NCI-H510A treated with DMSO at 0.1 percent for 48 hours (cell line): ENCODE measurements around the gene TUBB2B.
A peak's percentile ranks its signal among the peaks of the same experiment; 100 is the strongest.
"Not testable (repeated sequence)": the region's sequence is repeated elsewhere in the genome, so short reads cannot be mapped to it uniquely, and the experiment has no call there.

Source experiments
- DNase-seq: peaks from one replicate; lab custom pipeline; 2025; lab: John Stamatoyannopoulos, UW

TUBB2B gene

DNA sequence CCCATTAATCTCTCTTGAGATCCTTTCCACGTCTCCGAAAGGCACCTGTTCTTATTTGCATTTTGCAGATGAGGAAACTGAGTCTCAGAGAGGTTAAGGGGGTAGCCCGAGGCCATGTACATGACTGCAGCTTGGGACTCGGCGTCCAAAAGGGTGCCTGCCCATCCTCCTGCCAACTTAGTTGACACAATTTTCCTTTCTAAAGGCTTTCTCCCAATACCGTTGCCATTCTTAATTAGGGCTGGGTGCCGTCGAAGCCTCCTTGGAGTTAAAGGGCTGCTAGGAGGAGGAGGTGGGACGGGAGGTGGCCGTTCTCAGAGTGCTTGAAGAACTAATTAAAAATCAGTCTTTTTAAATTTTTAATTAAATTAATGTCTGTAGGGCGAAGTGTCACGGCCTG lies 30.7 kb upstream of the TUBB2B start:
- no peak for DNase-seq

GRCh38 chr6:3253597-3253961 lies 26.1 kb upstream of the TUBB2B start:
- no peak for DNase-seq

GRCh38 chr6:3252861-3253596 lies 25.6 kb upstream of the TUBB2B start:
- DNase-seq: no peak

DNA sequence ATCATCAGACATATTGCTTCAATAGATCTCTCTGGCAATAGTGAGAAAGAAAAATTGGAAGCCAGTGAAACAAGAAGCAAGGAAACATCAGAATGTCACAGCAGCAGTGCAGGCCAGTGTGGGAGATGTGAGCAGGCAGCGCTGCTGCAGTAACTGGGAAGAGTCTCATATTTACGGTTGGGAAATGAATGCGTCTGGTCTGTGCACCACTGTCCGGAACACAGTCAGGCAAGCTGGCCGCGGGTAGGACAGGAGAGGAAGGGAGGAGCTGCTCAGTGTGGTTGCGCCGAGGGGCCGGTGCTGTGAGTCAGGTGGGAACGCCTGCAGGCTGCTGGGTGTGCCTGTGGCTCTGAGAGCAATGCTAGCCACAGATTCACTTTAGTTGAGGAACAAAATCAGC lies 24.9 kb upstream of the TUBB2B start:
- DNase-seq: no peak

GRCh38 chr6:3251462-3252314 lies 24.2 kb upstream of the TUBB2B start:
- peak; percentile 72 for DNase-seq

DNA sequence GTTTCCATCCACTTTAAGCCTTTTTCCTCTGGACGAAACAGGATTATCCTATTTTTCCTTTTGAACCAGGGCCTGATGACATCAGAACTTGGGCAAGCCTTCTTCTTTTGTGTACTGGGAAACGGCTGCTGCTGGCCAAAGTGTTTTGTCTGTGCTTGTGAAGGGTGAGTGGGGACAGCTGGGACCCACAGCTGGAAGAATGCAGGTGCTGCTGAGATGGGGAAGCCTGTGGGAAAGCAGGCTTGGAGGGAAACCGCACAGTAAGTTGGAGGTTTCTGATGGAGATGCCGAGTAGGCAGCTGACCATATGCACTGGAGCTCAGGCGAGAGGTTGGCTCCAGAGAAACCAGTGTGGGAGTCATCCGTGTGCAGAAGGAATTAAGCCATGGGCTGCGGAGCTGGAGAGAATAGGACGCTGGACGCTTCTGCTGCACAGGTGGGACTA lies 22.8 kb upstream of the TUBB2B start:
- no peak for DNase-seq

GRCh38 chr6:3249821-3250220 lies 22.4 kb upstream of the TUBB2B start:
- DNase-seq: no peak

DNA sequence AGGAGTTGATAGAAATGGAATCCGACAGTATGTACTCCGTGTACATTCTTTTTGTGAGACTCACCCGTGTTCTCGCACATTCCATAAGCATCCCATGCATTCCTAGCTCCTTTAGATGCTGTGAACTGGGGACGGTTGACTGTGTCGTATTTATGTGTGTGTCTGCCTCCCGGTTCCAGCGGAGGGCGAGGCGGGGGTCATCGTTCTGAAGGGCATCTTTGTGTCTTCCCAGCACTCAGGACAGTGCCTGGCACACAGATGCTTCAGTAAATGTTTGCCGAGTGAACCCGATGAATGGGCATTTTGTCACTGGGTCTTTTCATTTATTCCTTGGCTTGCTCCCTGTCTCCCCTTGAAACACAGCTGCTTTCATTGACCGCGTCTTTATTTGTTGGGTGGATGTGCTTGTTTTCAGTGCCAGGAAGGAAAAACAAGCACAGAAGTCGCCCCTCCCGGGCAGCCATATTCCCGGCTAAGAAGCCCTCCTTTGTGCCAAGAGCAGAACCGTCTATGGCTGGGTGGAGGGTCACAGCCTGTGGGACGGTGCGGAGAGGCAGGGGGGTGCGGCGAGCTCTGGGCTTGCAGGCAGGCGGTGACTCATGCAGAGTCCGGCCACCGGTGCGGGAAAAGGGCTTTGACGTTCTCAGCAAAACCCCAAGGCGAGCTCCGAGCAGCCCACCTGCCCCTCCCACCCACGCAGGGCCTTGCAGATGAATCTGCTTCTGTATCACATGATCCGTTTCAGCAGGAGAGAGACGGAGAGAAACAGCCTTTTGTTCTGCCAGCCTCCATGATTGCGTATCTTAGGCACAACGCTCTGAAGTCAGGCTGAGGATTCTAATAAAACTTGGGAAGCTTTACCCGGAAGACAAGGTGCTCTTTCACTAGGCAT lies 20.0 kb upstream of the TUBB2B start:
- no peak for DNase-seq

GRCh38 chr6:3245216-3245615 lies 17.8 kb upstream of the TUBB2B start:
- DNase-seq: no peak

DNA sequence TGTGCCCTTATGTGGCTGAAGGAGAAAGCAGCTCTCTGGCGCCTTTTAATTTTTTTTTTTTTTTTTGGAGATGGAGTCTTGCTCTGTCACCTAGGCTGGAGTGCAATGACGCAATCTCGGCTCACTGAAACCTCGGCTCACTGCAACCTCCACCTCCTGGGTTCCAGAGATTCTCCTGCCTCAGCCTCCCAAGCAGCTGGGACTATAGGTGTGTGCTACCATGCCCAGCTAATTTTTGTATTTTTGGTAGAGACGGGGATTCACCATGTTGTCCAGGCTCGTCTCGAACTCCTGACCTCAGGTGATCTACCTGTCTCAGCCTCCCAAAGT lies 17.3 kb upstream of the TUBB2B start:
- not testable (repeated sequence) for DNase-seq

DNA sequence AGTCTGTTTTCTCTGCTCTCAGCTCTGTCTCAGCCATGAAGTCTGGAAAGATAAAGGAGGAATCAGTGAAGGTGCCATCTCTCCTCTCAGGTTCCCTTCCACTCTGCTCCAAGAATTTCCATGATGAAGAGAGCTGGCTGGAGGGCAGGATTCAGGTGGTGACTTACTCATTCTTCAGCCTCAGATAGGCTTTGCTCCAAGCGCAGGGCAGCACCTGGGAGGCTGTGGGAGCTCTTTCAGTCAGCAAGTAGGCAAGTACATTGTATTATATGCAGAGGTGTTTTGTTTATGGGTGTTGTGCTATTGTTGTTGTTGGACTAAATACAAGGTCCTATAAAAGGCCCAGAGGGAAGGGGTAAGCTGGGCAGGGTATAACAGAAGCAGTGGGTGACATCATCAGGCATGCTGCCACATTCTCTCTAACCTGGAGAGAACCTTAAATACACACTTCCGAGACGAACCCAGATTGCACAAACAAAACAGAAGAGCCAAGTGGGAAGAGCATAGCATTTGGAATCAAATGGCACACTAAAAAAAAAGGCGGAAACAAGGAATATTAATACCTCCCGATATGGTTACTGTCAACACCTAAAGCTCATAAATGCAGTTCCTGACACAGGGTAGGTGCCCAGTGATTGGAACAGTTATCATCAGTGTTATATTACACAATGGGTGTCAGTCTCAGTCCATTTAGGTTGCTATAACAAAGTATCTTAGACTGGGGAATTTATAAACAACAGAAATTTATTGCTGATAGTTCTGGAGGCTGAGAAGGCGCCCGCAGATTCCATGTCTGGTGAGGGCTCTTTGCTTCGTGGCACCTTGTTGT lies 16.8 kb upstream of the TUBB2B start:
- DNase-seq: no peak

DNA sequence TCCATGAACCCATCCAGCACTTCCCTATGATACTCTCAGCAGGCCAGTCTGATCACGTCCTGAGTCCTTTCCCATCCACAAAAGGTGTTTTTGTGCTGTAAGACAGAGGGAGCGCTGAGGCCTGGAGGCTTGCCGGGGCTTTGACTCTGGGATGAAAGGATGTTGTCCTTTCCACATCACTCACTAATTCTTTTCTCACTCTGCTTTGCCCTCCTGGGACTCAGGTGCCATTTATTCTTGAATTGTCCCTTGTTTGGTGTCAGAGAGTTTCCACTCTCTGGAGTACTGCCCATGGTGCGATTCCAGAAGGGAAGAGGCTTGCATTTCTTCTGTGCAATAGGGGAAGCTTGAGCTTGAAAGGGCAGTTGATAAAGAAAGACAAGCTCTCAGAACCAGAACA lies 15.3 kb upstream of the TUBB2B start:
- DNase-seq: no peak

DNA sequence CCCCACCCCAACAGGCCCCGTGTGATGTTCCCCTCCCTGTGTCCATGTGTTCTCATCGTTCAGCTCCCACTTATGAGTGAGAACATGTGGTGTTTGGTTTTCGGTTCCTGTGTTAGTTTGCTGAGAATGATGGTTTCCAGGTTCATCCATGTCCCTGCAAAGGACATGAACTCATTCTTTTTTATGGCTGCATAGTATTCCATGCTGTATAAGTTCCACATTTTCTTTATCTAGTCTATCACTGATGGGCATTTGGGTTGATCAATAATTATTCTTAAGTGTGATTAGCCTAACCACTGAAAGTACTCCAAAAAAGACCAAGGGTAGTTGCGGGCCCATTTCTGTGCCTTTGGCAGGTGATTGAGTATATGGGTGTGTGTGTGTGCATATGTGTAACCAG lies 14.3 kb upstream of the TUBB2B start:
- DNase-seq: not testable (repeated sequence)

DNA sequence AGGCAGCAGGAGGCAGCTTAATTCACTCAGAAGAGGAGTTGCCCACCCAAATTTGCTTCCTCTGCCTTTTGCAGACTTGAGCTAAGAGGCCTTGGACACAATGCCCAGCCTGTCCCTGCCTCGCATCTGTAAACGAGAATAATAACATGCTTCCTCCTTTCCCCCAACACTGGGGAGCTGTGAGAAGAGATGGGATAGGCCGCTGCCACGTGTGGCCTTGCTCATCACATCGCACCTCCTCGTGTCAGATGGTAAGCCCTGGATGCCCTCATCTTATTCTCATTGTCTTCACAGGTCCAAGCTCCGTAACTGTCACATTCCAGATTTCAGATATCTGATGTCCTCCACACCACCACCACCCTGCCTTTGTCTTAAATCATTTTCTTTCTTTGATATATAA lies 13.1 kb upstream of the TUBB2B start:
- DNase-seq: no peak

- DNase-seq: no peak
Observed at GRCh38 chr6:3239110-3239830, 11.8 kb upstream of the TUBB2B start.

GRCh38 chr6:3237761-3238662 lies 10.6 kb upstream of the TUBB2B start:
- DNase-seq: no peak

DNA sequence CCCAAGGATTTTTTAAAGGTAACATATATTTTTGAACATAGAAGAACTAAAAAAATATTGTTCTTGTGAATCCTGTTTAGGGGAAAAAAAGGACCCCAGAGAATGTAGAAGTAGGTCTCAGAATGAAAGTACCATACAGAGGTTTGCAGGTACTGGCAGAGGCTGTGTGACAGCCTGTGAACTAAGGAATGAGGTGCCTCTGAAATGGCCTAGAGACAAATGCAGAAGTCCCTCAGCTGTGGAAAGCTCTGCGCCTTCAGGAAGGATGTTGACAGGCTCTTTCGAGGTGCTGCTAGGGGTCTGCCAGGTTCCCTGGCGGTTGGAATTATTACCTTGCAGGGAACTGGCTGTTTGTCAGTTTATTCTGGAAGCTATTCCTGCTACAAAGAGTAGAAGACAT lies 8.6 kb upstream of the TUBB2B start:
- DNase-seq: no peak

DNA sequence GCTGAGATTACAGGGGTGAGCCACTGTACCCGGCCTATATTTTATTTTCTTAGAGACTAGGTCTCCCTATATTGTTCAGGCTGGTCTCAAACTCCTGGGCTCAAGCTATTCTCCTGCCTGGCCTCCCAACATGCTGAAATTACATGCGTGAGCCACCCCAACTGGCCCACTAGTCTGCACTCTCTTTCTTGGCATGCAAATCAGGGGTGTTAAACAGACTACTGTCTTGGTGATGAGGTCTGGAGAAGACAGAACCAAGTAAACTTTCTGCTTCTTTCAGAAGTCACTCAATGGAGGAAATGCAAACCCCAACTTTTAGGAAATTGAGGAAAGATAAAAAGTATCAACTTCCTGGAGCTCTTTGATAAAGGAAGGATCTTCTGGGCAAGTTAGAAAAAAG lies 8.0 kb upstream of the TUBB2B start:
- DNase-seq: no peak

GRCh38 chr6:3233904-3234303 lies 6.5 kb upstream of the TUBB2B start:
- no peak for DNase-seq

DNA sequence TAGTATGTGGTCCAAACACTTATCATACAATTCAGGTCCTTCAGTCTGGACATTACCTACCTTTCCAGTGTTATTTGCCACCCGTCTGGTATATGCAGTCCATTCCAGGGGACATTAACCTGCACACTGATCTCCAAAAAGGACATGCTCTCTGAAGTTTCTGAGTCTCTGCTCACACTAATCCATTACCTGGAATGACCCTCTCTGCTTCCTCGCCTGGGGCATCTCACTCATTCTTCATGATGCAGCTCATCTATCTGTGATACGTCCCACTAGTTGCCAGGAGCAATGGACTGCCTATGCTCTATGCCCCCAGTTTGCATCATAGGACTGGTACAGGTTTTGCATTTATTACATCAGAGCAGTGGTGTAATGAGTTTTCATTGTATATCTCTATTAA lies 5.9 kb upstream of the TUBB2B start:
- DNase-seq: no peak
